Activated CD4-positive, alpha-beta T cell treated with anti-CD3 and anti-CD28 coated beads, Interleukin-2, amount 10 ng/mL, durations not matched to agents 24 days and 14 days (primary cell): ENCODE results near the gene ANO2. TPM values are rescaled to one million over a fixed set of nuclear protein-coding genes. Genes with fewer than 3 reads are reported as not detected.
A peak's percentile ranks its signal among the peaks of the same experiment; 100 is the strongest.
"Not testable (repeated sequence)": the region's sequence is repeated elsewhere in the genome, so short reads cannot be mapped to it uniquely, and the experiment has no call there.

Experiments
- DNase-seq: peaks from one replicate; pipeline ENCODE4 v3.0.0; 2022
- H3K27ac Mint-ChIP-seq: one replicate; pipeline ENCODE4 v1.8.0; 2022; ENCODE audit warnings: mild to moderate bottlenecking, mixed read lengths
- H3K27me3 Mint-ChIP-seq: one replicate; pipeline ENCODE4 v1.8.0; 2022; ENCODE audit warnings: mixed read lengths
- H3K36me3 Mint-ChIP-seq: one replicate; pipeline ENCODE4 v1.8.0; 2022; ENCODE audit warnings: low read depth, mild to moderate bottlenecking, mixed read lengths
- H3K4me1 Mint-ChIP-seq: one replicate; pipeline ENCODE4 v1.8.0; 2021; ENCODE audit warnings: mixed read lengths
- H3K4me3 Mint-ChIP-seq: one replicate; pipeline ENCODE4 v1.8.0; 2022; ENCODE audit warnings: mild to moderate bottlenecking, moderate library complexity, mixed read lengths
- H3K9me3 Mint-ChIP-seq: one replicate; pipeline ENCODE4 v1.8.0; 2021; ENCODE audit warnings: mixed read lengths
- intact Hi-C: fragments of 100-400 bp; cut with micrococcal nuclease; formaldehyde crosslinking; loops from one replicate; pipeline ENCODE4 v1.15.1; 2023
- total RNA-seq: library from RNA; stranded (reverse); gene quantifications from 2 replicates; pipeline ENCODE4 v1.2.3, GENCODE V29; 2022

ANO2 gene
- total RNA-seq, 1 donor from 2014 or later, result not detected

DNA sequence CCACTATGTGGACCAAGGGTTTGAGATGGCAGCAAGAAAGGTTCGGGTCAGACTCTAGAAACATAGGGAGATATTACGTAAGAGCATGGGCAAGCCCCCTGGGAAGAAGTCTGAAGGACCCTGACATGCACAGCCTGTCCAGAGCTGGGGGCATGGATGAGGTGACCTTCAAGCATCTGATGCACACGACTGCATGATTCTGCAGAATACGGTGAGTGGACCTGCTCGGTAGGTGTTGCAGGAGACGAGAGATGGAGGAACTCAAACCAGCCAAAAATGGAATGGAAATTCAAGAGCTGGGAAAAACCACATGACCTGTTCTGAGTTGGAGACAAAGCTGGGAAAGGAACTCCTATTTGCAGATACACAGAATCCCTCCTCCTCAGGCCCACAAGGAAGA, 43.6 kb downstream of the ANO2 start:
- H3K27me3 Mint-ChIP-seq, result no peaks in the 10 kb centered on the region
- no peak overlapping the region for H3K4me3 Mint-ChIP-seq
- no peaks in the 10 kb centered on the region for H3K9me3 Mint-ChIP-seq
- H3K4me1 Mint-ChIP-seq, result no peaks in the 10 kb centered on the region
- intact Hi-C loops, result no loop called here
- H3K27ac Mint-ChIP-seq, result no peak overlapping the region
- DNase-seq, result no peak
- no peaks in the 10 kb centered on the region for H3K36me3 Mint-ChIP-seq

DNA sequence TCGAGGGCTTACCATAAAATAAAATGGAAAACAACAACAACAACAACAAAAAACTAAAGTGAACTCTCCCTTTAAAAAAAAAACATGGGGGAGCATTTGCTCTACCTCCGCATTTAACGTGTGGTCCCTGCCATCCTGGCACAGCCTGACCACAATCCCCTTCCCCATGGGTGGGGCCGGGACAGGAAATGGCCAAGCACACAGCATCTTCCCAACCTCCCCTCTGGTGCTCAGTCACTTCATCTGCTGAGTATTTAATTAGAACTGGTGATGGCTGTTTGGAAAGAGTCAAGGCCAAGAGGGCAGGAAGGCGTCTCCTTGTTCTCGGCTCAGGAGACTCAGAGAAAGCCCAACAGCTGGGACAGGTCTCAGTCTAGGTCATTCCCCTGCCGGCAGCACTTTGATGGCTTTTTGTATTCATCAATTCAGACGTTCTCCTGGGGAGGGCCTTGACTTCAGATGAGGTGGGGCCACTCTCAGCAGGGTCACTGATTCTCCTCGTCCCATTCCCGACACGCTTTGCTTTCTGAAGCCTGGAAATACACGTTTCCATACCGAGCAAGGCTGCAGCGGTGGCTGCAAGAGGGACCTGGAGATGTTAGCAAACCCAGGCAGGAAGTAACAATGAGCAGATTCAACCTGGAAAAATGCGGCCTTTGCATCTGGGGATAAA, 44.4 kb downstream of the ANO2 start:
- DNase-seq, result no peak
- H3K4me1 Mint-ChIP-seq, result no peaks in the 10 kb centered on the region
- H3K4me3 Mint-ChIP-seq, result no peak overlapping the region
- no peaks in the 10 kb centered on the region for H3K9me3 Mint-ChIP-seq
- H3K27ac Mint-ChIP-seq, result no peak overlapping the region
- intact Hi-C loops, result no loop called here
- H3K36me3 Mint-ChIP-seq, result no peaks in the 10 kb centered on the region
- no peaks in the 10 kb centered on the region for H3K27me3 Mint-ChIP-seq

DNA sequence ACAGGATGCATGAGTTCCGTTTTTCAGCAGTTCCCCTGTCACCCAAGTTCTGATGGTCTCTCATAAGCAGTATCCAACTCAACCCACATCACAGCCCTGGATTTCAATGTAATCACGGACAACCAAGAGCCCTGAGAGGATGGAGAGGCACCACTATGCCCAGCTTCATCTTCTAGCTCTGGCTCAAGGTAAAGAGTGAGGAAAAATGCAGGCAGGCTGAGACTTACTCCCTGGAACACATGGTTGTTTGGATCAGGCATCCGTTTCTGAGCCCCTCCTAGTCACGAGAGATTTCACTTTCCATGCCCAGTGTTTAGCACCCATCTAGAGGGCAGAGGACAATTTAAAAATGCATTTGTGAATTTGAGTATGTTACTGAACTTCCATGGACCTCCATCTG, 45.0 kb downstream of the ANO2 start:
- no peaks in the 10 kb centered on the region for H3K27me3 Mint-ChIP-seq
- no peak overlapping the region for H3K4me3 Mint-ChIP-seq
- no peaks in the 10 kb centered on the region for H3K36me3 Mint-ChIP-seq
- H3K9me3 Mint-ChIP-seq, result no peaks in the 10 kb centered on the region
- intact Hi-C loops, result no loop called here
- no peak overlapping the region for H3K27ac Mint-ChIP-seq
- DNase-seq, result no peak
- no peaks in the 10 kb centered on the region for H3K4me1 Mint-ChIP-seq

DNA sequence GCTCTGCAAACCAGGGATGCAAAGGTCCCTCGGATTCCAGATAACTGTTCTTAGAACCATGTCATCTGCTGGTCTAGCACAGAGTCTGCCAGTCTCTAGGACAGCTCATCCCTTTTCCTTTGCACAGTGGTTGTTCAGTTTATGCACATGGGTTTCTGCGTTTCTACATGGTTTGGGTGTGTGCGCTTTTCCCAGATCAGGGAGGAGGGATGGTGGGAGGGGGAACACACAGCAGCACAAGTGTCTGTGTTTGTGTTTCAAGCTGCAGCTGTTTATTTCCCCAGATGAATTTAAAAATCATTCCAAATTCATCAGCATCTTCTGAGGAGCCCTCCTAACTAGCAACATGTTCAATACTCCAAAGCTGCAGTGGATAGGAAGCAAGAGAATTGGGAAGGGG, 45.4 kb downstream of the ANO2 start:
- H3K27ac Mint-ChIP-seq, result no peak overlapping the region
- H3K4me3 Mint-ChIP-seq, result no peak overlapping the region
- DNase-seq, result no peak
- no peaks in the 10 kb centered on the region for H3K27me3 Mint-ChIP-seq
- H3K36me3 Mint-ChIP-seq, result no peaks in the 10 kb centered on the region
- H3K9me3 Mint-ChIP-seq, result no peaks in the 10 kb centered on the region
- intact Hi-C loops, result no loop called here
- no peaks in the 10 kb centered on the region for H3K4me1 Mint-ChIP-seq

GRCh38 chr12:5898874-5899273, 46.2 kb downstream of the ANO2 start:
- Mint-ChIP-seq H3K36me3 (no peaks in the 10 kb centered on the region), H3K27me3 (no peaks in the 10 kb centered on the region), H3K4me1 (no peaks in the 10 kb centered on the region), H3K27ac (no peak overlapping the region), H3K9me3 (no peaks in the 10 kb centered on the region), H3K4me3 (no peak overlapping the region)
- intact Hi-C loops, result no loop called here
- DNase-seq, result no peak

DNA sequence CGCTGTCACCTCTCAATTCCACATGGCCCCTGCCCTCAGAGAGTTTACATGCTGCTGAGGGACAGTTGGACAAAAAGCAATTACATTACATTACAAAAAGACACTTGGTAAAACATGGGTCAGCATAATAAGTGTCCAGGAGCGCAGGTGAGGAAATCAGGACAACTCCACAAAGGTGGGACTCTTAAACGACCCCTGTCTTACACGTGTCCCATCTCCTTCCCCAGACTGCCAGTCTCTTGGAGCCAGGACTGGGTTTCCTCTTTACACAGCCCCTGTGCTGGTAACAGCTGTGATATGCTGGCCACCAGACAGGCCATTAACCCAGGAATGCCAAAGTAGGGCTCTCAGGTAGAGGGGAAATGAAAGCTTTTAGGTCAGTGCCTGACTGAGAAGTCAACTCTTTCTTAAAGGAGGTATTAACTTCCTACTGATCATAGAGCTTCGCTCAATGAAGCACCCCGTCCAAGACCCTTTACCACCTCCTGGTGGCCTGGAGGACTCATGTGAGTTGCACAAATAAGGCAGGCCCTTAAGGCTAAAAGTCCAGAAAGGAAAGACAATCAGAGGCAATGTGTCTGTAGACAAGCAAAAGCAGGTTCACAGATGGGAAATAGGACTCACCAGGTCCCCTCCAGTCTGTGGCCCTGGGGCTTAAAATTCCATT, 55.5 kb downstream of the ANO2 start:
- H3K4me3 Mint-ChIP-seq, result no peak overlapping the region
- no peaks in the 10 kb centered on the region for H3K36me3 Mint-ChIP-seq
- no peaks in the 10 kb centered on the region for H3K9me3 Mint-ChIP-seq
- DNase-seq, result peak; percentile 65
- peaks cover 4% of the 10 kb centered on the region for H3K4me1 Mint-ChIP-seq
- no peak overlapping the region for H3K27ac Mint-ChIP-seq
- intact Hi-C loops, result no loop called here
- H3K27me3 Mint-ChIP-seq, result peaks cover 27% of the 10 kb centered on the region

GRCh38 chr12:5888816-5889315, 56.2 kb downstream of the ANO2 start:
- Mint-ChIP-seq H3K36me3 (no peaks in the 10 kb centered on the region), H3K4me3 (no peak overlapping the region), H3K27me3 (peaks cover 27% of the 10 kb centered on the region), H3K4me1 (peaks cover 4% of the 10 kb centered on the region), H3K9me3 (no peaks in the 10 kb centered on the region), H3K27ac (no peak overlapping the region)
- DNase-seq, result no peak
- intact Hi-C loops, result no loop called here

GRCh38 chr12:5887819-5888218, 57.2 kb downstream of the ANO2 start:
- H3K4me1 Mint-ChIP-seq, result not testable (repeated sequence)
- peak overlapping the region; percentile 63 for H3K4me3 Mint-ChIP-seq

DNA sequence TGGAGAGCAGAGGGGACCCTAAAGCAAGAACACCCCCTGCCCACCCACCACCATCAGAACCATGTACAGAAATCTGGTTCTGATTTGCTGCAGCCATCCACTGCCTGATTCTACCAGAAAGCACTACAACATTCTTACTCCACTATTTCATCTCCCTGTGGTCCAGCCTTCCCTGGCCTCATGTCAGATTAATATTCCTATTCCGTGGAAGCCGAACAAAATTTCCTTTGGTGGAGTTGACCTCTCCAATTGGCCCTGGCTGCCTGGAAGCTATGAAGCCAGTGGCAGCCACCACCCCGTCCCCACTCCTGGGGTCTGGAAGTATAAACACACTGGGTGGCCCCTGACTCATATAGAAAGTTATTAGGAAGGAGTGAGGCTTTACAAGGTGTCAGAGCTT, 60.2 kb downstream of the ANO2 start:
- no peak overlapping the region for H3K27ac Mint-ChIP-seq
- H3K4me3 Mint-ChIP-seq, result no peak overlapping the region
- H3K9me3 Mint-ChIP-seq, result no peaks in the 10 kb centered on the region
- no peak for DNase-seq
- H3K4me1 Mint-ChIP-seq, result peaks cover 4% of the 10 kb centered on the region
- intact Hi-C loops, result no loop called here
- H3K36me3 Mint-ChIP-seq, result no peaks in the 10 kb centered on the region
- H3K27me3 Mint-ChIP-seq, result peaks cover 38% of the 10 kb centered on the region

More at GRCh38 chr12:5887819-5888218, 57.2 kb downstream of the ANO2 start:
- H3K27ac Mint-ChIP-seq, DNase-seq, H3K9me3 Mint-ChIP-seq, H3K36me3 Mint-ChIP-seq, intact Hi-C loops: not testable (repeated sequence)
- H3K27me3 Mint-ChIP-seq, result peaks cover 29% of the 10 kb centered on the region

- no peak overlapping the region for H3K4me3 Mint-ChIP-seq
- no peak for DNase-seq
- intact Hi-C loops, result no loop called here
These were observed 60.8 kb downstream of the ANO2 start for GRCh38 chr12:5884285-5884684.

DNA sequence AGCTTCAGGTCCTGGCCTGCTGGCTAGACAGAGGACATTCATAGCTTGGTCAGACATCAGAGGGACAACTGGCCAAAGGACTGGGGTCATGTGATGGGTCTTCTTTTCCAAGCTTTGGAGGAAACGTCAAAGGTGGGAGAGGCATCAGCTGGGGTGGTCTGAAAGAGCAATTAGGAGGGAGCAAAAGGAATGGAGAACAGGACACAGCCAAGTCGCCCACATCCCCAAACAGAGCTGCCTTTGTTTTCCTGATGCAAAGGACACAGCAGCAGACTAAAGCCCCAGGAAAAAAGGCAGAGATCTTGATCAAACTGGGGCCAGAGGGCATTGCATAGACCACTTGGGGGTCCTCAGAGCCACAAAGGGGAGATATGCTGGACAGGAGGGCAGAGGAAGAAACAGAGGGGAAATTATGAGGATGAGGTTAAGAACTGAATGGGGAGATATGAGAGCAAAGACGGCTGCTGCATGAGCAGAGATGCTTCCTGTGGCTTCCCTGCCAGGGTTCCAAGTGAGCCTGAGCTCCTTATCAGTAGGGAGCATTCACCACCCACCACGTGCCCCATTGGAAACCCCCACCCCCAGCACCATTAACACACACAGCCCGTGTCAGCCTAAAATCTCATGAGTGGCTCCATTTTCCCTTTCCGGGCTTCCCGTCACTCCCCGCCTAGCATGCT, 62.4 kb downstream of the ANO2 start:
- no peak overlapping the region for H3K4me3 Mint-ChIP-seq
- no peak for DNase-seq
- peaks cover 26% of the 10 kb centered on the region for H3K27me3 Mint-ChIP-seq
- no peaks in the 10 kb centered on the region for H3K4me1 Mint-ChIP-seq
- no peaks in the 10 kb centered on the region for H3K9me3 Mint-ChIP-seq
- no peaks in the 10 kb centered on the region for H3K36me3 Mint-ChIP-seq
- no peak overlapping the region for H3K27ac Mint-ChIP-seq
- intact Hi-C loops, result no loop called here

More at GRCh38 chr12:5884285-5884684, 60.8 kb downstream of the ANO2 start:
- Mint-ChIP-seq H3K9me3 (no peaks in the 10 kb centered on the region), H3K4me1 (peaks cover 4% of the 10 kb centered on the region), H3K27me3 (peaks cover 35% of the 10 kb centered on the region), H3K27ac (no peak overlapping the region), H3K36me3 (no peaks in the 10 kb centered on the region)

DNA sequence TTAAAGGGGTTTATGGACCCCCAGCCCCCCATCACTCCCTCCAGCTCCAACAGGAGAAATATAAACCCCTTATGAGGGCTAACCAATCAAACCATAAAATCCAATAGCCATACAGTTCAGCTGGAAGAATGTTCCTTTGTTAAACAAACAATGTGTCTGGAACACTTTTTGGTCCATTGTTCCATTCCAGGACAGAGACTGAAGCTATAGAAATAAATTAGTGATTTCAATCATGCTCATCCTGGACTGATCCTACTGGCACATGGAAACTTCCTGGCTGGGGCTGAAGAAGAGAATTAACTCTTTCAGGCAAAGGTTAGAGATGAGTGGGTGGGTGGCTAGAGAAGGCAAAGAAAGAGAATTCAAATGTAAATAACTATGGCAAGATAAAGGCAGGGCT, 63.4 kb downstream of the ANO2 start:
- H3K9me3 Mint-ChIP-seq, result no peaks in the 10 kb centered on the region

GRCh38 chr12:5881101-5881606, 63.9 kb downstream of the ANO2 start:
- H3K9me3 Mint-ChIP-seq, result no peaks in the 10 kb centered on the region
- no peaks in the 10 kb centered on the region for H3K36me3 Mint-ChIP-seq
- intact Hi-C loops, result no loop called here

More for the DNA sequence above, 63.4 kb downstream of the ANO2 start:
- Mint-ChIP-seq H3K4me3 (no peak overlapping the region), H3K27ac (no peak overlapping the region), H3K36me3 (no peaks in the 10 kb centered on the region), H3K27me3 (peaks cover 19% of the 10 kb centered on the region), H3K4me1 (no peaks in the 10 kb centered on the region)
- no peak for DNase-seq
- intact Hi-C loops, result no loop called here

DNA sequence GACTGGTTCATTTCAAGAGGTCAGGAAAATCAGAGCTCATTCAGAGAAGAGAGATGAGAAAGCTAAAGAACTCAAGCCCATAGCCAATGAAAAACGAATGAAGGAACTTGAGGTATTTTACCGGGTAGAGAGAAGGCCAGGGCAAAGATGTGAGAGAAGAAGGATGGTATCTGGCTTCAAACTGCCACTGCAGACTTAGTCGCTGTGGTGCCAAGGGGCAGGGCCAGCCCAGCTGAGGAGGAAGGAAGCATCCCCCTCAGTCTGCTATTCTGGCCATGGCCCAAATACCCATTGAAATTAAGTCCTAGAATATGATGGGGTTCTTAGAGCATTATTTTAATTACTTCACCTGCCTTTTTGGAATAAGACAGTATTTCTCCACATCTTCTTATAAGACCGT, 69.2 kb downstream of the ANO2 start:
- no peak for DNase-seq
- no peak overlapping the region for H3K27ac Mint-ChIP-seq
- H3K4me1 Mint-ChIP-seq, result no peaks in the 10 kb centered on the region
- H3K9me3 Mint-ChIP-seq, result no peaks in the 10 kb centered on the region
- no peaks in the 10 kb centered on the region for H3K27me3 Mint-ChIP-seq
- intact Hi-C loops, result no loop called here
- H3K4me3 Mint-ChIP-seq, result no peak overlapping the region
- no peaks in the 10 kb centered on the region for H3K36me3 Mint-ChIP-seq

More at GRCh38 chr12:5881101-5881606, 63.9 kb downstream of the ANO2 start:
- Mint-ChIP-seq H3K27ac (no peak overlapping the region), H3K4me1 (no peaks in the 10 kb centered on the region), H3K27me3 (peaks cover 16% of the 10 kb centered on the region), H3K4me3 (no peak overlapping the region)
- DNase-seq, result no peak
